Tibial nerve (tissue), 4 donors: Measurements from ENCODE around the gene ROPN1L.

Experiments
- CTCF ChIP-seq, 5 experiments: fragments of 200-600 bp in 3 of 5; fragments of 450-650 bp in 2 of 5; sonication (generic) in 3 of 5; IDR thresholded peaks; one replicate each; pipeline ENCODE4 v1.5.1; 2016 to 2019; ENCODE audit warnings: antibody characterized with exemption in 5 of 5, mild to moderate bottlenecking in 3 of 5, moderate library complexity in 2 of 5
- EP300 ChIP-seq, 2 donors: sonication (generic); formaldehyde crosslinking; IDR thresholded peaks; one replicate each; pipeline ENCODE4 v1.6.1; 2017; ENCODE audit warnings: antibody characterized with exemption in 2 of 2, mild to moderate bottlenecking in 1 of 2

- TF ChIP-seq CTCF (IDR thresholded peaks at IDR 0.05) (no peak), EP300 (IDR thresholded peaks at IDR 0.05) (no peak)
Observed at GRCh38 chr5:10442576-10442975, 897 bp downstream of the ROPN1L start.
